OCI-M1 (cell line): ENCODE measurements around the gene LGMN.

Experiments used
- DNase-seq: peaks from one replicate; lab custom pipeline; 2025; lab: John Stamatoyannopoulos, UW

LGMN gene

GRCh38 chr14:92675976-92676375 is 72.5 kb downstream of the LGMN start:
- DNase-seq, result no peak

- DNase-seq, result no peak
Observed at GRCh38 chr14:92675421-92675820, 73.0 kb downstream of the LGMN start.

GRCh38 chr14:92673601-92674150 is 74.8 kb downstream of the LGMN start:
- no peak for DNase-seq

GRCh38 chr14:92670643-92671366 is 77.6 kb downstream of the LGMN start:
- DNase-seq, result no peak

GRCh38 chr14:92670160-92670559 is 78.3 kb downstream of the LGMN start:
- peak; percentile 67 for DNase-seq

- DNase-seq, result peak; percentile 23
Observed at GRCh38 chr14:92668276-92668973, 80.0 kb downstream of the LGMN start.

GRCh38 chr14:92666251-92666650 is 82.2 kb downstream of the LGMN start:
- peak; percentile 33 for DNase-seq

- DNase-seq, result peak; percentile 92
Observed at GRCh38 chr14:92665661-92666110, 82.7 kb downstream of the LGMN start.

- no peak for DNase-seq
Observed at GRCh38 chr14:92663049-92663448, 85.4 kb downstream of the LGMN start.

GRCh38 chr14:92660571-92660970 is 87.9 kb downstream of the LGMN start:
- DNase-seq, result no peak

- DNase-seq, result peak; percentile 92
Observed at GRCh38 chr14:92659765-92660561, 88.5 kb downstream of the LGMN start.

- no peak for DNase-seq
Observed at GRCh38 chr14:92658684-92659083, 89.7 kb downstream of the LGMN start.

- no peak for DNase-seq
Observed at GRCh38 chr14:92658160-92658559, 90.3 kb downstream of the LGMN start.

GRCh38 chr14:92657457-92658142 is 90.8 kb downstream of the LGMN start:
- no peak for DNase-seq

GRCh38 chr14:92656306-92657081 is 91.9 kb downstream of the LGMN start:
- no peak for DNase-seq

GRCh38 chr14:92655419-92656201 is 92.8 kb downstream of the LGMN start:
- no peak for DNase-seq

- DNase-seq, result no peak
Observed at GRCh38 chr14:92654239-92654901, 94.1 kb downstream of the LGMN start.
